Stomach (tissue), 4 donors: Measurements from ENCODE around the gene AKR1C8.

Experiments
- EP300 ChIP-seq: sonication (generic); formaldehyde crosslinking; IDR thresholded peaks from one replicate; pipeline ENCODE4 v1.6.1; 2017; ENCODE audit warnings: antibody characterized with exemption
- POLR2A ChIP-seq, 4 donors: fragments of 450-650 bp; IDR thresholded peaks; one replicate each; pipeline ENCODE4 v1.6.1; 2016; ENCODE audit warnings: antibody characterized with exemption in 4 of 4, control low read depth in 2 of 4, mild to moderate bottlenecking in 1 of 4, moderate library complexity in 1 of 4
- TF ChIP-seq, protein P1 (sequence below), 7 experiments: fragments of 450-650 bp in 4 of 7; fragments of 200-600 bp in 3 of 7; sonication (generic) in 3 of 7; IDR thresholded peaks; one replicate each; pipeline ENCODE4 v1.5.1; 2016 to 2019; ENCODE audit warnings: antibody characterized with exemption in 7 of 7, control low read depth in 2 of 7, mild to moderate bottlenecking in 1 of 7

DNA sequence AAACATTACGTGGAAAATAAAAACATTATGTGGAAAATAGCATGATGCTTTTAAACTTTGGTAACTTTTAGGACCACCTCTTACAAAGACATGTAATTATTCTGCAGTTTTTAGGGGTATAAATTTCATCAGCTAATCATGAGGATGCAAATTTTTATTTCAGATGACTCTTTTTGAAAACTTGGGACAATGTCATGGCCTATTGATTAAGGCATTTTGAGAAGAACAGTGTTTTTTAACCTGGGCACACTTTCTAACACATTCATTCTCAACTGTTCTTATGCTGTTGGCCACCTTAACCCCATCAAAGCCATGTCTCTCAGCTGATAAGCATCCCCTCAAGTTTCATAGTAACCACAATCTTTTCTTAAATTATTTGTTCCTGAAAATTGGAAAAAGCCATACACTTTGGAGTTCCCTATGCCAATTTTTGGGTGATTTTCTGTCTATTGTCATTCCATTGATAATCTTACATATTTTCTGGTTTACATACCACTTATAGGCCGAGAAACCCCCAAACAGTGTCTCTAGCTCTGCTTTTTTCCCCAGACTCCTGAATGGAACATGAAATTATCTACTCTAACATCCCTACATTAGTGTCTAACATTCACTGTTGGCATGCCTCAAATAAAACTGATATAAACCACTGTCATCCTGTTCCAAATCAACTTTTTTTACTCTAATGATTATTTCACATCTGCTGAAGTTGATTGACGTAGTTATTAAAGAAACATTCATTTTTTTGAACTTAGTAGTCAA, 76.1 kb downstream of the AKR1C8 start:
- TF ChIP-seq, protein P1, sequence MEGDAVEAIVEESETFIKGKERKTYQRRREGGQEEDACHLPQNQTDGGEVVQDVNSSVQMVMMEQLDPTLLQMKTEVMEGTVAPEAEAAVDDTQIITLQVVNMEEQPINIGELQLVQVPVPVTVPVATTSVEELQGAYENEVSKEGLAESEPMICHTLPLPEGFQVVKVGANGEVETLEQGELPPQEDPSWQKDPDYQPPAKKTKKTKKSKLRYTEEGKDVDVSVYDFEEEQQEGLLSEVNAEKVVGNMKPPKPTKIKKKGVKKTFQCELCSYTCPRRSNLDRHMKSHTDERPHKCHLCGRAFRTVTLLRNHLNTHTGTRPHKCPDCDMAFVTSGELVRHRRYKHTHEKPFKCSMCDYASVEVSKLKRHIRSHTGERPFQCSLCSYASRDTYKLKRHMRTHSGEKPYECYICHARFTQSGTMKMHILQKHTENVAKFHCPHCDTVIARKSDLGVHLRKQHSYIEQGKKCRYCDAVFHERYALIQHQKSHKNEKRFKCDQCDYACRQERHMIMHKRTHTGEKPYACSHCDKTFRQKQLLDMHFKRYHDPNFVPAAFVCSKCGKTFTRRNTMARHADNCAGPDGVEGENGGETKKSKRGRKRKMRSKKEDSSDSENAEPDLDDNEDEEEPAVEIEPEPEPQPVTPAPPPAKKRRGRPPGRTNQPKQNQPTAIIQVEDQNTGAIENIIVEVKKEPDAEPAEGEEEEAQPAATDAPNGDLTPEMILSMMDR (IDR thresholded peaks at IDR 0.05): no peak
- TF ChIP-seq POLR2A (IDR thresholded peaks at IDR 0.05) (no peak), EP300 (no peak)
